ENCODE measurements around the gene IQCF6. TPM values are rescaled to one million over a fixed set of nuclear protein-coding genes. Genes with fewer than 3 reads are reported as not detected.

The IQCF6 gene
- polyA plus RNA-seq, 4 donors: not detected

DNA sequence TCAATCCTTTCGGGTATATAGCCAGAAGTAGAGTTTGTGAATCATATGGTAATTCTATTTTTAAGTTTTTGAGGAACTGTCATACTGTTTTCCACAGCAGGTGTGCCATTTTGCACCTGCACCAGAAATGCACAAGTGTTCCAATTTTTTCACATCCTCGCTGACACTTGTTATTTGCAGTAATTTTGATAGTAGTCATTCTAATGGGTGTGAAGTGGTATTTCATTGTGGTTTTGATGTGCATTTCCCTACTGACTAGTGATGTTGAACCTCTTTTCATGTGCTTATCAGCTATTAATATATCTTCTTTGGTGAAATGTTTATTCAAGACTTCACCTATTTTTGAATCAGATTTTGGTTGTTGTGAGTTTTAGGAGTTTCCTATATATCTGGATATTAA is 43.1 kb downstream of the IQCF6 start:
- WGBS, 3 donors: 58 to 81% (median 76%) methylated on average over 2 of the region's 2 CpGs
- DNase-seq: no peak
- Histone ChIP-seq H3K9me3 (ENCODE audit: control insufficient read depth in 2 of 2, insufficient read depth in 1 of 2, low read depth in 1 of 2, low read length in 1 of 2) (no peaks in the 10 kb centered on the region), H3K4me3 (ENCODE audit: low read depth in 1 of 3, low read length in 3 of 3) (no peak overlapping the region), H3K27me3 (ENCODE audit: control insufficient read depth in 3 of 3, insufficient read depth in 3 of 3, low read length in 3 of 3) (peaks cover 0 to 4% (median 3%) of the 10 kb centered on the region in 3 donors), H3K4me1 (ENCODE audit: control insufficient read depth in 3 of 3, insufficient read depth in 2 of 3, low read depth in 1 of 3, low read length in 2 of 3) (no peaks in the 10 kb centered on the region), H3K36me3 (ENCODE audit: control insufficient read depth in 3 of 3, insufficient read depth in 2 of 3, low read depth in 1 of 3, low read length in 3 of 3) (no peaks in the 10 kb centered on the region), H3K27ac (ENCODE audit: low read depth in 1 of 3, low read length in 2 of 3) (no peak overlapping the region)
- no peak for FAIRE-seq

DNA sequence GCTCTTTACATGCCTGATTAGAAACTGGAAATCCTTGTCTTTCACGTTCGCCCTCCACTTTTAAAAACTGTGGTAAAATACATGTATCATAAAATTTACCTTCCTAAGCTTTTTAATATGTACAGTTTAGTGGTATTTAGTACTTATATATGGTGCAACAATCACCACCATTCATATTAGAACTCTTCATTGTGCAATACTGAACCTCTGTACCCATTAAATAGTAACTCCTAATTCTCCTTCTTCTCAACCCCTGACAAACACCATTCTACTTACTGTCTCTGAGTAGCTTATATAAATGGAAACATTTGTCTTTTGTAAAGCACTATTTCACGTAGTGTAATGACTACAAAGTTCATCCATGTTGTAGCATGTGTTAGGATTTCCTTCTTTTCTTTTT is 44.0 kb downstream of the IQCF6 start:
- 32 to 53% (median 51%) methylated on average over 3 of the region's 3 CpGs for WGBS, 3 donors
- Histone ChIP-seq H3K4me3 (ENCODE audit: low read depth in 1 of 3, low read length in 3 of 3) (no peak overlapping the region), H3K9me3 (ENCODE audit: control insufficient read depth in 2 of 2, insufficient read depth in 1 of 2, low read depth in 1 of 2, low read length in 1 of 2) (no peaks in the 10 kb centered on the region), H3K27me3 (ENCODE audit: control insufficient read depth in 3 of 3, insufficient read depth in 3 of 3, low read length in 3 of 3) (peaks cover 0 to 4% (median 0%) of the 10 kb centered on the region in 3 donors), H3K36me3 (ENCODE audit: control insufficient read depth in 3 of 3, insufficient read depth in 2 of 3, low read depth in 1 of 3, low read length in 3 of 3) (no peaks in the 10 kb centered on the region), H3K4me1 (ENCODE audit: control insufficient read depth in 3 of 3, insufficient read depth in 2 of 3, low read depth in 1 of 3, low read length in 2 of 3) (no peaks in the 10 kb centered on the region), H3K27ac (ENCODE audit: low read depth in 1 of 3, low read length in 2 of 3) (no peak overlapping the region)
- FAIRE-seq (no peak), DNase-seq (no peak)

GRCh38 chr3:51734572-51734907 is 44.5 kb downstream of the IQCF6 start:
- no peak overlapping the region for H3K4me3 ChIP-seq (ENCODE audit: low read depth in 1 of 3, low read length in 3 of 3)
- FAIRE-seq (no peak), DNase-seq (no peak)
- H3K27ac ChIP-seq (ENCODE audit: low read depth in 1 of 3, low read length in 2 of 3): no peak overlapping the region
- no peaks in the 10 kb centered on the region for H3K36me3 ChIP-seq (ENCODE audit: control insufficient read depth in 3 of 3, insufficient read depth in 2 of 3, low read depth in 1 of 3, low read length in 3 of 3)
- 19 to 29% (median 26%) methylated on average over 3 of the region's 3 CpGs for WGBS, 3 donors
- no peaks in the 10 kb centered on the region for H3K9me3 ChIP-seq (ENCODE audit: control insufficient read depth in 2 of 2, insufficient read depth in 1 of 2, low read depth in 1 of 2, low read length in 1 of 2)
- H3K4me1 ChIP-seq (ENCODE audit: control insufficient read depth in 3 of 3, insufficient read depth in 2 of 3, low read depth in 1 of 3, low read length in 2 of 3): no peaks in the 10 kb centered on the region
- H3K27me3 ChIP-seq (ENCODE audit: control insufficient read depth in 3 of 3, insufficient read depth in 3 of 3, low read length in 3 of 3): peaks cover 0 to 3% (median 0%) of the 10 kb centered on the region in 3 donors

GRCh38 chr3:51733859-51734571 is 45.0 kb downstream of the IQCF6 start:
- H3K27me3 ChIP-seq (ENCODE audit: control insufficient read depth in 3 of 3, insufficient read depth in 3 of 3, low read length in 3 of 3): no peaks in the 10 kb centered on the region
- FAIRE-seq: no peak
- WGBS, 3 donors: 73 to 83% (median 82%) methylated on average over 4 of the region's 4 CpGs

DNA sequence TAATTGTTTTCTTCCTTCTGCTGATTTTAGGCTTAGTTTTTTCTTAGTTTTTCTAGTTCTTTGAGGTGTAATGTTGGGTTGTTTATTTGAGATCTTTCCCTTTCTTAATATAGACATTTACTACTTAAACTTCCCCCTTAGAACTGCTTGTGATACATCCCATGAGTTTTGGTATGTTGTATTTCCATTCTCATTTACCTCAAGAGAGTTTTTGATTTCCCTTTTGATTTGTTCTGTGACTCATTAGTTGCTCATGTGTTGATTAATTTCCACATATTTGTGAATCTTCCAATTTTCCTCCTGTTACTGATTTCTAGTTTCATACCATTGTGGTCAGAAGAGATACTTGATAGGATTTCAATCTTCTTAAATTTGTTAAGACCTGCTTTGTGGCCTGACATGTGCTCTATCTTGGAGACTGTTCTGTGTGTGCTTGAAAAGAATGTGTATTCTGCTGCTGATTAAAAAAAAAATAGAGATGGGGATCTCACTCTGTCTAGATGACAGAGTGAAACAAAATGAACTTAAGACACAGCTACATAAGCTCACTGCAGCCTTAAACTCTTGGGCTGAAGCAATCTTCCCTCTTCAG is 49.9 kb downstream of the IQCF6 start:
- Histone ChIP-seq H3K27ac (ENCODE audit: low read depth in 1 of 3, low read length in 2 of 3) (no peak overlapping the region), H3K9me3 (ENCODE audit: control insufficient read depth in 2 of 2, insufficient read depth in 1 of 2, low read depth in 1 of 2, low read length in 1 of 2) (no peaks in the 10 kb centered on the region), H3K4me1 (ENCODE audit: control insufficient read depth in 3 of 3, insufficient read depth in 2 of 3, low read depth in 1 of 3, low read length in 2 of 3) (no peaks in the 10 kb centered on the region), H3K36me3 (ENCODE audit: control insufficient read depth in 3 of 3, insufficient read depth in 2 of 3, low read depth in 1 of 3, low read length in 3 of 3) (no peaks in the 10 kb centered on the region), H3K4me3 (ENCODE audit: low read depth in 1 of 3, low read length in 3 of 3) (no peak overlapping the region), H3K27me3 (ENCODE audit: control insufficient read depth in 3 of 3, insufficient read depth in 3 of 3, low read length in 3 of 3) (no peaks in the 10 kb centered on the region)
- no peak for FAIRE-seq
- DNase-seq: no peak

More at GRCh38 chr3:51733859-51734571, 45.0 kb downstream of the IQCF6 start:
- DNase-seq: no peak
- no peaks in the 10 kb centered on the region for H3K36me3 ChIP-seq (ENCODE audit: control insufficient read depth in 3 of 3, insufficient read depth in 2 of 3, low read depth in 1 of 3, low read length in 3 of 3)
- H3K9me3 ChIP-seq (ENCODE audit: control insufficient read depth in 2 of 2, insufficient read depth in 1 of 2, low read depth in 1 of 2, low read length in 1 of 2): no peaks in the 10 kb centered on the region
- H3K4me1 ChIP-seq (ENCODE audit: control insufficient read depth in 3 of 3, insufficient read depth in 2 of 3, low read depth in 1 of 3, low read length in 2 of 3): no peaks in the 10 kb centered on the region
- no peak overlapping the region for H3K4me3 ChIP-seq (ENCODE audit: low read depth in 1 of 3, low read length in 3 of 3)
- no peak overlapping the region for H3K27ac ChIP-seq (ENCODE audit: low read depth in 1 of 3, low read length in 2 of 3)

Other genes starting within 250 kb of the IQCF6 start
- 1 to 10 TPM; 1.4 to 8.7 (median 3.3) TPM for gene RAD54L2, start 240.5 kb downstream of the IQCF6 start, polyA plus RNA-seq
- 10 to 100 TPM; 56.0 to 85.7 (median 67.3) TPM for gene TEX264, start 108.0 kb downstream of the IQCF6 start, polyA plus RNA-seq
- gene GRM2, start 72.2 kb downstream of the IQCF6 start, polyA plus RNA-seq: under 1 TPM in 2 of 4 donors, not detected in 2; 0.07 to 0.18 TPM
- gene IQCF2, start 82.4 kb upstream of the IQCF6 start, polyA plus RNA-seq: not detected
- not detected for gene IQCF5, start 96.4 kb upstream of the IQCF6 start, polyA plus RNA-seq
- not detected for gene IQCF1, start 124.1 kb upstream of the IQCF6 start, polyA plus RNA-seq
- 10 to 100 TPM in 3 of 4 donors, 1 to 10 TPM in 1; 8.9 to 26.0 (median 15.6) TPM for gene RRP9, start 162.7 kb upstream of the IQCF6 start, polyA plus RNA-seq
- 10 to 100 TPM; 11.7 to 59.5 (median 35.8) TPM for gene PARP3, start 163.1 kb upstream of the IQCF6 start, polyA plus RNA-seq
- under 1 TPM in 2 of 4 donors, not detected in 2; 0.09 to 0.10 TPM for gene GPR62, start 176.1 kb upstream of the IQCF6 start, polyA plus RNA-seq
- 10 to 100 TPM; 24.0 to 60.8 (median 39.2) TPM for gene PCBP4, start 188.2 kb upstream of the IQCF6 start, polyA plus RNA-seq
- 100 to 1,000 TPM in 3 of 4 donors, 10 to 100 TPM in 1; 71.3 to 164 (median 125) TPM for gene ABHD14B, start 194.8 kb upstream of the IQCF6 start, polyA plus RNA-seq
- gene ABHD14A, start 195.8 kb upstream of the IQCF6 start, polyA plus RNA-seq: 10 to 100 TPM in 2 of 4 donors, 1 to 10 TPM in 2; 4.6 to 17.6 (median 10.4) TPM
- 1,000 to 10,000 TPM in 1 of 4 donors, 100 to 1,000 TPM in 3; 164 to 1,228 (median 588) TPM for gene ACY1, start 204.3 kb upstream of the IQCF6 start, polyA plus RNA-seq
- 1,000 to 10,000 TPM; 2,279 to 2,521 (median 2,399) TPM for gene RPL29, start 216.7 kb upstream of the IQCF6 start, polyA plus RNA-seq